Measurements from ENCODE around the gene TIAM1.

DNA sequence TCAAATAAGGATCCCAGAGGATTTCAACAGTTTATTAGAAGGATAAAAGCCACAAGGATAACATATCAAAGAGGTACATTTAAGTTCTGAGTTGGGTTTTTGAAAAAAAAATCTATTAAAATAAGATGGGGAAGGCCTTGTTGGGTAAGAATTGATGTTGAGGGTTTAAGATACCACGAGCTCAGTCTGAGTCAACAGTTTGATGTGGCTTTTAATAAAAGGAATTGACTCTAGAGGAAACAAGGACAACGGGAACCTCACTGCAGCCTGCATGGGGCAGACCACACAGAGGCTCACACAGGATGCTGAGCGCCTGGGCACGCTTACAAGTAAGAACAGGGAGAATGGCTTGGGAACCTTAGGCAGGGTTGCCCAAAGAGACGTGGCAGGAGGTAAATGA, 107.5 kb downstream of the TIAM1 start:
- TF ChIP-seq, protein P1, sequence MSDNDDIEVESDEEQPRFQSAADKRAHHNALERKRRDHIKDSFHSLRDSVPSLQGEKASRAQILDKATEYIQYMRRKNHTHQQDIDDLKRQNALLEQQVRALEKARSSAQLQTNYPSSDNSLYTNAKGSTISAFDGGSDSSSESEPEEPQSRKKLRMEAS (IDR thresholded peaks at IDR 0.05; ENCODE audit: low read depth, low read length) = no peak
- TF ChIP-seq POLR2A (IDR thresholded peaks at IDR 0.05; ENCODE audit: extremely low read depth, insufficient read length) = no peak
- TF ChIP-seq, protein P2, sequence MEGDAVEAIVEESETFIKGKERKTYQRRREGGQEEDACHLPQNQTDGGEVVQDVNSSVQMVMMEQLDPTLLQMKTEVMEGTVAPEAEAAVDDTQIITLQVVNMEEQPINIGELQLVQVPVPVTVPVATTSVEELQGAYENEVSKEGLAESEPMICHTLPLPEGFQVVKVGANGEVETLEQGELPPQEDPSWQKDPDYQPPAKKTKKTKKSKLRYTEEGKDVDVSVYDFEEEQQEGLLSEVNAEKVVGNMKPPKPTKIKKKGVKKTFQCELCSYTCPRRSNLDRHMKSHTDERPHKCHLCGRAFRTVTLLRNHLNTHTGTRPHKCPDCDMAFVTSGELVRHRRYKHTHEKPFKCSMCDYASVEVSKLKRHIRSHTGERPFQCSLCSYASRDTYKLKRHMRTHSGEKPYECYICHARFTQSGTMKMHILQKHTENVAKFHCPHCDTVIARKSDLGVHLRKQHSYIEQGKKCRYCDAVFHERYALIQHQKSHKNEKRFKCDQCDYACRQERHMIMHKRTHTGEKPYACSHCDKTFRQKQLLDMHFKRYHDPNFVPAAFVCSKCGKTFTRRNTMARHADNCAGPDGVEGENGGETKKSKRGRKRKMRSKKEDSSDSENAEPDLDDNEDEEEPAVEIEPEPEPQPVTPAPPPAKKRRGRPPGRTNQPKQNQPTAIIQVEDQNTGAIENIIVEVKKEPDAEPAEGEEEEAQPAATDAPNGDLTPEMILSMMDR (IDR thresholded peaks at IDR 0.05; ENCODE audit: low read depth, low read length) = no peak
